Middle frontal gyrus (tissue), 1 donor: ENCODE results near the gene ZBP1.

Experiments
- DNase-seq: peaks from one replicate; pipeline ENCODE4 v3.0.0-alpha.2; 2015; ENCODE audit warnings: low spot score; ENCODE audit errors: extremely low spot score

Gene ZBP1

DNA sequence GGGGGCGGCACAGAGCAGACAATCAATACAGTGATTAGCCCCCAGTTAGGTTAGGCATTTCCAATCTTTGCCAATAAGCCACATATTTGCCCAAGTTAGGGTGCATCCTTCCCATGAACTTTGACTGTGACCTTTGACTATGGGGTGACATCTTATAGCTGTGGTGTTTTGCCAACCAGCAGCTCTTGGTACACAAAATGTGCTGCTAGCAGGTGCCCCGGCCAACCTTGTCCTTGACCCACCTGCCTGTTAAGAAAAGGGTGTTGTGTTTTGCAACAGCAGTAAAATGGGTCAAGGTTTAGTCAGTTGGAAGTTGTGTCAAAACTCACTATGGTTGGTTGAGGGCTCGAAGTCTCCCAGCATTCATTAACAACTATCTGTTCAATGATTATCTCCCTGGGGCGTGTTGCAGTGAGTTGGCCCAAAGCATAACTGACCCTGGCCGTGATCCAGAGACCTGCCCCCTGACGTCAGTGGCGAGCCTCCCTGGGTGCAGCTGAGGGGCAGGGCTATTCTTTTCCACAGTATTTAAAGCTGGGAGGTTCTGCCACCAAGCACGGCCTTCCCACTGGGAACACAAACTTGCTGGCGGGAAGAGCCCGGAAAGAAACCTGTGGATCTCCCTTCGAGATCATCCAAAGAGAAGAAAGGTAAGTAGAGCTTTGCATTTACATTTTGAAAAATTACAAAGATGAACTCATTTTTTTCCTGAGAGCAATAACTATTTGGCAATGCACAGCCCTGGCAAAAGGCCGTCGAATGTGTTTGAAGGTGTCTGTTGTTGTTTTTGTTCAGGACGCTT, 59.5 kb downstream of the ZBP1 start, which contains the start of gene PCK1:
Gene PCK1, plus strand, starts transcription at position 557 of the 802 bp plus-strand sequence. CDS start 302 bp downstream, outside the sequence.
- no peak for DNase-seq

DNA sequence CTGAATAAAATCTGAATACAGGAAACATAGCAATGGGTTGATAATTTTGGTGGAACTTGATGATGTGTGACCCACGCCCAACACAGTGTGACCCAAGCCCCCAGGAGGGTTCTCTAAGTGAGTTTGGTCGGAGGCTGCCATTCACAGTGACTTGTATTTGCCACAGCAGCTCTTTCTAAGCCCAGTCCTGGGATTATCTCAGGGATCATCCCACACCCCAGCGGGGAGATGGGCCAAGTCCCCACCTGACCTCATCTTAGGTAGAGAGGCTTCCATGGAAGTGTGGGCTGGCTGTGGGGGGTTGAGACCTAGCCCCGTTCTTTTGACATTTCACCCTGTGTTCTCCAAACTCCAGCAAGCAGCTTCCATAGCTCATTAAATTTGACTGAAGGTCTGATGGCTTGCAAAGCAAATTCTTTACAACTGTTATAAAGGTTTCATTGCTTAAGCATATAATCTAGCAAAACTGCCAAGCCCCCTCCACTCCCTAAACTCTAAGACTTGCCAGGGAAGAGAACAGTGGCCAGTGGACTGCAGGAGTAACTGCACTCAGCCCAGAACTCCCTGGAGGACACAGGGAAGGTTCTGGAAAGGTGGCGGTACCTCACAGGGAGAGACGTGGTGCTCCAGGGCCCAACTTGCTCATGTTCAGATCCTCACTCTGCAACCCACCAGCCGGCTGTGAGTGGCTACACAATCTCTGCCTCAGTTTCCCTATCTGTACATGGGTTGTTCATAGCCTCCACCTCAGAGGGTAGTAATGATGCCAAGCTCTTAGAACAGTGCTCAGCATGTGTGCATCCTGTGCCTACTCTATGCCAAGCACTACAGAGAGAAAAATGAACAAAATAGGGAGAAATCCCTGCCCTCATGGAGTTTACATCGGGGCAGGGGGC, 60.3 kb downstream of the ZBP1 start:
- no peak for DNase-seq

DNA sequence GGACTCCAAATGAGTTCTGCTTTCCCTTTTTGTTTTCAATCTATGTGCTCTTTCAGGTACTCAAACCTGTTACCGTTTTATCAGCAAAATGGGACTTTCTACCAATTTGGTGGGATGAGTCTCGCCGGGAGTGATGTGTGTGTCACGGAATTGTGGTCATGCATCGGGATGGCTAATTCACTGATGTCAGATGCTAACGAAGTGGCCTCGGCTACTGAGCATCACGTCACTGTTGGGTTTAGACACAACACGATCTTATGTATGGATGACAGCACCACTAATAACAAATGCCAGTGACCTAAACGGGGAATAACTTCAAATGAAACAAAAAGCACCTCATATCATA, 61.0 kb downstream of the ZBP1 start:
- DNase-seq: no peak

DNA sequence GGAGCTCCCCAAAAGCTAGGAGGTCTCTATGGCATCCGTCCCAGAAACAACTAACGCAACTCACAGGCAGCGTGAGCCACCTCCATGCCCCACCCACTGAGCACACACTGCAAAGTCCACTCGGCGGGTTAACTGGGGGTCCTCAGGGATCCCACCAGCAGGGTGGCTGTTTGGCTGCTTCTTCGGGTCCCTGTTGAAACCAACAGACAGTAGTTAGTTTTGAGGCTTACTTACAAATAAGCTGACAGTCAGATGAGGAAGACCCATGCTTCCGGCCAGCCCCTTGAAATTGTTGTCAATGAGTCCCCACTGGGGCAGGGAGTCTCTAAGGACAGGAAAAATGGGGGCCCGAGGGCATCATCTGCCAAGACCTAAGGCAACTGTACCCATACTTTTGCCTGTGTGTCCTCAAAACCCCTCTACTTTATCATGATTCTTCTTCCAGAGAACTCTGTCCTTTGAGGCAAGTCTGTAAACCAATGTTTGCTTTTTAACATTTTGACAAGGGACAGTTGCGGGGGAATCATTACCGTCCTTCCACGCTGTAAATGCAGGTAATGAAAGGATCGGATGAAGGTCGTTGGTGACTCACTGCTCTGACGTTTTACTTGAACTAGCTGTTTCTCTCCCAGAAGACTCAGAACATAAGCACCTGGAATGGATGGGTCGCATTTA, 61.5 kb downstream of the ZBP1 start:
- DNase-seq: no peak

DNA sequence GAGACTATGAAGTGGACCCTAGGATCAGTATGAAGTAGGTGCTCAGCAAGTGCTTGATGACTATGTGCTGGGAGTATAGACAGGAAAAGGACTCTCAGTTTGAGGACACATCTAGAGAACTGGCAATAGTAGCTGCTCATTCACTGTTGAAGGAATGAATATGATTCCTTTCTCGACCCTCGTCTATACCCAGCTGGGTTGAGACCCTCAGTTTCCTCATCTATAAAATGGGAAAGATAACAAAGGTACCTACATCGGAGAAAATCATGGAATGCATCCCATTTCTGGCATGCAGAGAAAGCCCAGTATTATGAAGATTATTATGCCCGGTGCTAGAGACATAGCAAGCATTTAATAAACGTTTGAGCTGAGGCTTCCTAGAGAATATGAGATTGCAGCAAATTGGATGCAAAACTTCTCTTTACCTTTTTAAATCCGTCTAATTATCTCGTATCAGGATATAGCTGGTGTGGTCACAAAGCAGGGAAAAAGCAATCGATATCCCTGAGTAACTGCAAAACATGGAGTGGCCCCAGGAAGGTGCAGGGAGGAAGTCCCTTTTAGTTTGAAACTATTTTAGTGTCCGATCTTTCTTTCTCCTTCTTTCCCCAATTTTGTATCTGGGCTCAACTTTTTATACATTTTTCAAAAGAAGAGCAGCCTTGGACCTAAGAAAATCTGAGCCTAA, 62.2 kb downstream of the ZBP1 start:
- DNase-seq: no peak

DNA sequence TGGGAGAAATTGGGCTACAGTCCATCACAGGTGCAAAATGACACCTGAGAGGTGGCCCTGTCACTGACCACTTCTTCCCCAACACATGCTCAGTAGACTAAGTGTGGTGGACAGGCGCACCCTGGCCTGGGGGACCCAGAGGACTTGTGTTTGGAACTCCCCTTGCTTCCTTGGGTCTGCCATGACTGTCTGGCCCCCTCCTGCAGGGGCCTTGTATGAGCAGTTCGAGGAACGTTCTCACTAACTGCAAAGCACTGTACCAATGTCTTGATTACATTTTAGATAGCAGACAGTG, 63.3 kb downstream of the ZBP1 start:
- DNase-seq: no peak

DNA sequence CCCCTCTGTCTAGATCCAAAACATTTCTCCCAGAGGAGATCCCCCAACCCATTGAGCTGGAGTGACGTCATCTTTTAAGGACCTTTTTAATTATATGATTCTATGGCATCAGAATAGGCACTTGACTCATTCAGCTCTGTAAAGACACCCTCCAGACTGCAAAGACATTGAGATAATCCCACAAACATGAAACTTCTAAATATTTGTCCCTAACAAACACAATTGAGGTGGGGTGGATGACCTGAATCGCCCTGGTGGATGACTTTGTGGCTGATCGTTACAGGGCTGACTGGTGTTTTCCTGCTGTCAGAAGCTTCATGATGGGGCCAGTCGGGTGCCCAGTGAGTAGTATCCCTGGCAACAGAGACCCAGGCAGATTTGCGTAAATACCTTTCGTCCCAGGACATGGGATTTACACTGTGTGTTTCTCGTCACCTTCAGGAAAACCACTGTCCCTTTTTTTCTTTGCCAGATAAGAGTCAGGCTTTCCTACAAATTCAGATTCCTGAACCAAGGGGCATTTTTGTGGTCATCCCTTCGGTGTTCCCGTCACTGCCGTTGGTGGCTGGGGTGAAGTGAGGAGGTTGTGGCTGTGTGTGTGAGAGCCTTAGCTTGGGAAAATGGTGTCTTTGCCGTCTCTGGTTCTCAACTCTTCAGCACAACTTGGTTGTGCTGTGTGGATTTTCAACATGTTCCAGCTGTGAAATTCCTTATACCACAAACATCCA, 64.6 kb downstream of the ZBP1 start:
- DNase-seq: no peak
